PFSK-1 (cell line): ENCODE data around the gene OVOL3.

ENCODE experiments used
- POLR2AphosphoS5 ChIP-seq: IDR thresholded peaks from 2 replicates; pipeline ENCODE4 v1.6.1; 2012; ENCODE audit warnings: low read depth, mild to moderate bottlenecking, control low read depth, low read length, moderate library complexity
- SIN3A ChIP-seq: IDR thresholded peaks from 2 replicates; pipeline ENCODE4 v1.6.1; 2012; ENCODE audit warnings: mild to moderate bottlenecking, low read length, moderate library complexity, borderline replicate concordance; ENCODE audit not compliant: insufficient read depth
- TAF1 ChIP-seq: IDR thresholded peaks from 2 replicates; pipeline ENCODE4 v1.6.1; 2012; ENCODE audit warnings: low read length, control low read depth, borderline replicate concordance; ENCODE audit not compliant: insufficient read depth
- TF ChIP-seq, protein P1 (sequence below), 2 experiments: IDR thresholded peaks; 2 replicates each; pipeline versions ENCODE4 v1.6.1 to v1.8.0; 2011 to 2012; ENCODE audit warnings: low read depth in 2 of 2, low read length in 2 of 2, control low read depth in 1 of 2, inconsistent platforms in 1 of 2, mild to moderate bottlenecking in 1 of 2, moderate library complexity in 1 of 2; ENCODE audit not compliant: insufficient read depth in 1 of 2

GRCh38 chr19:36152352-36153091 is 41.6 kb downstream of the OVOL3 start, which contains the start of gene COX7A1:
- TF ChIP-seq, protein P1, sequence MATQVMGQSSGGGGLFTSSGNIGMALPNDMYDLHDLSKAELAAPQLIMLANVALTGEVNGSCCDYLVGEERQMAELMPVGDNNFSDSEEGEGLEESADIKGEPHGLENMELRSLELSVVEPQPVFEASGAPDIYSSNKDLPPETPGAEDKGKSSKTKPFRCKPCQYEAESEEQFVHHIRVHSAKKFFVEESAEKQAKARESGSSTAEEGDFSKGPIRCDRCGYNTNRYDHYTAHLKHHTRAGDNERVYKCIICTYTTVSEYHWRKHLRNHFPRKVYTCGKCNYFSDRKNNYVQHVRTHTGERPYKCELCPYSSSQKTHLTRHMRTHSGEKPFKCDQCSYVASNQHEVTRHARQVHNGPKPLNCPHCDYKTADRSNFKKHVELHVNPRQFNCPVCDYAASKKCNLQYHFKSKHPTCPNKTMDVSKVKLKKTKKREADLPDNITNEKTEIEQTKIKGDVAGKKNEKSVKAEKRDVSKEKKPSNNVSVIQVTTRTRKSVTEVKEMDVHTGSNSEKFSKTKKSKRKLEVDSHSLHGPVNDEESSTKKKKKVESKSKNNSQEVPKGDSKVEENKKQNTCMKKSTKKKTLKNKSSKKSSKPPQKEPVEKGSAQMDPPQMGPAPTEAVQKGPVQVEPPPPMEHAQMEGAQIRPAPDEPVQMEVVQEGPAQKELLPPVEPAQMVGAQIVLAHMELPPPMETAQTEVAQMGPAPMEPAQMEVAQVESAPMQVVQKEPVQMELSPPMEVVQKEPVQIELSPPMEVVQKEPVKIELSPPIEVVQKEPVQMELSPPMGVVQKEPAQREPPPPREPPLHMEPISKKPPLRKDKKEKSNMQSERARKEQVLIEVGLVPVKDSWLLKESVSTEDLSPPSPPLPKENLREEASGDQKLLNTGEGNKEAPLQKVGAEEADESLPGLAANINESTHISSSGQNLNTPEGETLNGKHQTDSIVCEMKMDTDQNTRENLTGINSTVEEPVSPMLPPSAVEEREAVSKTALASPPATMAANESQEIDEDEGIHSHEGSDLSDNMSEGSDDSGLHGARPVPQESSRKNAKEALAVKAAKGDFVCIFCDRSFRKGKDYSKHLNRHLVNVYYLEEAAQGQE (IDR thresholded peaks at IDR 0.05; ENCODE audit: insufficient read depth in 1 of 2, low read depth in 2 of 2, low read length in 2 of 2) = no peak
- TF ChIP-seq POLR2AphosphoS5 = no peak
- TF ChIP-seq SIN3A = no peak
- no peak for TF ChIP-seq TAF1
